Kidney (tissue), 14 donors: ENCODE results near the gene PEX19. TPM values are rescaled to one million over a fixed set of nuclear protein-coding genes. Genes with fewer than 3 reads are reported as not detected.

ENCODE experiments used
- DNase-seq, 5 donors: peaks; one replicate each; pipeline ENCODE4 v3.0.0-alpha.2; 2013 to 2020
- FAIRE-seq: peaks from 2 replicates; lab custom pipeline; 2012; peaks lifted over from hg19 to GRCh38; lab: Jason Lieb, UNC
- H3K27ac ChIP-seq, 2 donors: one replicate each; pipeline ENCODE4 v1.7.0; 2013; ENCODE audit warnings: low read depth in 2 of 2, low read length in 2 of 2, inconsistent platforms in 1 of 2
- H3K27me3 ChIP-seq: one replicate; pipeline ENCODE4 v1.7.1; 2013; ENCODE audit warnings: low read length, inconsistent platforms; ENCODE audit not compliant: control insufficient read depth, insufficient read depth
- H3K36me3 ChIP-seq, 3 donors: one replicate each; pipeline versions ENCODE4 v1.7.0 to v1.7.1; 2013; ENCODE audit warnings: low read length in 3 of 3, control low read depth in 1 of 3, inconsistent platforms in 1 of 3; ENCODE audit not compliant: insufficient read depth in 3 of 3, control insufficient read depth in 2 of 3
- H3K4me1 ChIP-seq, 3 donors: one replicate each; pipeline versions ENCODE4 v1.7.0 to v1.7.1; 2013; ENCODE audit warnings: low read length in 3 of 3, inconsistent platforms in 1 of 3, low read depth in 1 of 3; ENCODE audit not compliant: control insufficient read depth in 2 of 3, insufficient read depth in 2 of 3
- H3K4me3 ChIP-seq, 3 donors: one replicate each; pipeline versions ENCODE4 v1.7.0 to v1.8.1; 2013; ENCODE audit warnings: low read length in 3 of 3, control low read depth in 1 of 3, inconsistent platforms in 1 of 3
- H3K9ac ChIP-seq, 3 donors: one replicate each; pipeline versions ENCODE4 v1.7.0 to v1.7.1; 2013; ENCODE audit warnings: low read length in 3 of 3, control low read depth in 1 of 3, inconsistent platforms in 1 of 3
- H3K9me3 ChIP-seq, 3 donors: one replicate each; pipeline versions ENCODE4 v1.7.0 to v1.7.1; 2013; ENCODE audit warnings: low read length in 3 of 3, control low read depth in 1 of 3, inconsistent platforms in 1 of 3; ENCODE audit not compliant: control insufficient read depth in 2 of 3, insufficient read depth in 1 of 3
- CTCF ChIP-seq: IDR thresholded peaks from 3 replicates; pipeline ENCODE4 v1.5.1; 2012; ENCODE audit warnings: mild to moderate bottlenecking, moderate library complexity, borderline replicate concordance; ENCODE audit not compliant: insufficient read depth; ENCODE audit errors: extremely low read depth
- intact Hi-C: fragments of 100-400 bp; cut with DNase I; formaldehyde crosslinking; loops from one replicate; pipeline ENCODE4 v1.11.1; 2022
- polyA plus RNA-seq: library from polyadenylated mRNA; stranded (reverse); fragments of 350-450 nt; fragmentation: Illumina TruSeq; extraction: RNeasy Lipid Tissue Mini Kit (QIAGEN cat#74804); gene quantifications from one replicate; pipeline ENCODE4 v1.2.3, GENCODE V29; 2014; ENCODE audit warnings: low read depth, low replicate concordance; ENCODE audit not compliant: insufficient read depth
- total RNA-seq: library from RNA; stranded (reverse); fragmentation: NEBNext Ultra II Directional; extraction: Animal tissue kit (Norgen Biotek cat#: 25700); gene quantifications from one replicate; pipeline ENCODE4 v1.2.1, GENCODE V29; 2021
- donor health status: control.
- donor health status: control.
- donor health status: control.
- donor health status: control.
- donor health status: control.
- donor health status: DM: yes; HTN: yes; CAD: no.
- donor health status: Normal renal cell carcinoma (clear cell type).

The PEX19 gene
- total and polyA plus RNA-seq, 2 donors from 2014 or later, result 49.8 to 67.9 TPM

GRCh38 chr1:160277987-160278386 lies 6.9 kb downstream of the PEX19 start:
- Histone ChIP-seq H3K27ac (no peak overlapping the region), H3K4me3 (no peak overlapping the region), H3K9ac (no peak overlapping the region), H3K9me3 (no peaks in the 10 kb centered on the region), H3K27me3 (no peaks in the 10 kb centered on the region), H3K4me1 (peaks cover 0 to 1% (median 0%) of the 10 kb centered on the region in 3 donors), H3K36me3 (peaks cover 14 to 50% (median 33%) of the 10 kb centered on the region in 3 donors)
- no peak for FAIRE-seq
- no peak for DNase-seq
- no peak for TF ChIP-seq CTCF
- intact Hi-C loops, result no loop called here

GRCh38 chr1:160277330-160277729 lies 7.6 kb downstream of the PEX19 start:
- no peaks in the 10 kb centered on the region for H3K4me1 ChIP-seq
- intact Hi-C loops, result no loop called here
- no peak overlapping the region for H3K4me3 ChIP-seq
- H3K27ac ChIP-seq, result no peak overlapping the region
- FAIRE-seq (no peak), DNase-seq (no peak)
- no peak overlapping the region for H3K9ac ChIP-seq
- TF ChIP-seq CTCF, result no peak
- no peaks in the 10 kb centered on the region for H3K9me3 ChIP-seq
- no peaks in the 10 kb centered on the region for H3K27me3 ChIP-seq
- peaks cover 13 to 47% (median 33%) of the 10 kb centered on the region in 3 donors for H3K36me3 ChIP-seq

- TF ChIP-seq CTCF, result no peak
- Histone ChIP-seq H3K36me3 (no peaks in the 10 kb centered on the region), H3K4me3 (no peak overlapping the region), H3K27ac (no peak overlapping the region), H3K4me1 (no peaks in the 10 kb centered on the region), H3K9ac (no peak overlapping the region), H3K9me3 (no peaks in the 10 kb centered on the region), H3K27me3 (no peaks in the 10 kb centered on the region)
- intact Hi-C loops, result no loop called here
- DNase-seq (no peak), FAIRE-seq (no peak)
Observed at GRCh38 chr1:160271025-160271424, 13.9 kb downstream of the PEX19 start.
